ENCODE data around the gene WDR35.

Gene WDR35

GRCh38 chr2:19883971-19884720 lies 105.8 kb downstream of the WDR35 start:
- Histone ChIP-seq H3K27me3 (ENCODE audit: insufficient read depth, low read depth) (no peaks in the 10 kb centered on the region), H3K4me2 (no peak overlapping the region), H3K36me3 (ENCODE audit: insufficient read depth) (no peaks in the 10 kb centered on the region), H3K4me3 (IDR thresholded peaks at IDR 0.05; ENCODE audit: insufficient read depth, low read depth, low read length) (no peak overlapping the region), H2AFZ (ENCODE audit: low read depth) (no peak overlapping the region), H3K9ac (no peak overlapping the region), H4K20me1 (ENCODE audit: insufficient read depth) (no peaks in the 10 kb centered on the region), H3K79me2 (ENCODE audit: insufficient read depth, low read depth) (no peaks in the 10 kb centered on the region), H3K4me1 (ENCODE audit: low read depth, poor library complexity, severe bottlenecking) (no peaks in the 10 kb centered on the region), H3K27ac (no peak overlapping the region)
- no peak for TF ChIP-seq CTCF (conservative IDR thresholded peaks at IDR 0.05; ENCODE audit: low read depth, low read length)

GRCh38 chr2:19883486-19883885 lies 106.4 kb downstream of the WDR35 start:
- no peaks in the 10 kb centered on the region for H3K79me2 ChIP-seq (ENCODE audit: insufficient read depth, low read depth)
- TF ChIP-seq CTCF (conservative IDR thresholded peaks at IDR 0.05; ENCODE audit: low read depth, low read length) = no peak
- H3K9ac ChIP-seq = no peak overlapping the region
- no peak overlapping the region for H3K27ac ChIP-seq
- H3K27me3 ChIP-seq (ENCODE audit: insufficient read depth, low read depth) = no peaks in the 10 kb centered on the region
- H4K20me1 ChIP-seq (ENCODE audit: insufficient read depth) = no peaks in the 10 kb centered on the region
- H3K4me1 ChIP-seq (ENCODE audit: low read depth, poor library complexity, severe bottlenecking) = no peaks in the 10 kb centered on the region
- no peak overlapping the region for H2AFZ ChIP-seq (ENCODE audit: low read depth)
- no peaks in the 10 kb centered on the region for H3K36me3 ChIP-seq (ENCODE audit: insufficient read depth)
- H3K4me2 ChIP-seq = no peak overlapping the region
- H3K4me3 ChIP-seq (IDR thresholded peaks at IDR 0.05; ENCODE audit: insufficient read depth, low read depth, low read length) = no peak overlapping the region

GRCh38 chr2:19882286-19882685 lies 107.6 kb downstream of the WDR35 start:
- no peaks in the 10 kb centered on the region for H3K79me2 ChIP-seq (ENCODE audit: insufficient read depth, low read depth)
- no peak overlapping the region for H3K27ac ChIP-seq
- H3K36me3 ChIP-seq (ENCODE audit: insufficient read depth) = no peaks in the 10 kb centered on the region
- no peak for TF ChIP-seq CTCF (conservative IDR thresholded peaks at IDR 0.05; ENCODE audit: low read depth, low read length)
- no peak overlapping the region for H3K4me2 ChIP-seq
- H3K4me1 ChIP-seq (ENCODE audit: low read depth, poor library complexity, severe bottlenecking) = no peaks in the 10 kb centered on the region
- H3K9ac ChIP-seq = no peak overlapping the region
- no peak overlapping the region for H3K4me3 ChIP-seq (IDR thresholded peaks at IDR 0.05; ENCODE audit: insufficient read depth, low read depth, low read length)
- no peak overlapping the region for H2AFZ ChIP-seq (ENCODE audit: low read depth)
- H4K20me1 ChIP-seq (ENCODE audit: insufficient read depth) = no peaks in the 10 kb centered on the region
- H3K27me3 ChIP-seq (ENCODE audit: insufficient read depth, low read depth) = no peaks in the 10 kb centered on the region

- Histone ChIP-seq H3K27ac (no peak overlapping the region), H2AFZ (ENCODE audit: low read depth) (no peak overlapping the region), H3K79me2 (ENCODE audit: insufficient read depth, low read depth) (no peaks in the 10 kb centered on the region), H3K4me2 (no peak overlapping the region), H3K36me3 (ENCODE audit: insufficient read depth) (no peaks in the 10 kb centered on the region), H3K27me3 (ENCODE audit: insufficient read depth, low read depth) (no peaks in the 10 kb centered on the region), H3K4me3 (IDR thresholded peaks at IDR 0.05; ENCODE audit: insufficient read depth, low read depth, low read length) (no peak overlapping the region), H3K4me1 (ENCODE audit: low read depth, poor library complexity, severe bottlenecking) (no peaks in the 10 kb centered on the region), H4K20me1 (ENCODE audit: insufficient read depth) (no peaks in the 10 kb centered on the region), H3K9ac (no peak overlapping the region)
- no peak for TF ChIP-seq CTCF (conservative IDR thresholded peaks at IDR 0.05; ENCODE audit: low read depth, low read length)
Observed at GRCh38 chr2:19881908-19882265, 108.0 kb downstream of the WDR35 start.

All from KMS-11 (cell line).